H1 (cell line): ENCODE measurements around the gene ZNF346. TPM values are rescaled to one million over a fixed set of nuclear protein-coding genes. Genes with fewer than 3 reads are reported as not detected.

Experiments
- CTCF ChIA-PET: fragments of 300-600 bp; sonication (Branson Sonifier 250); formaldehyde crosslinking; loops from one replicate; lab custom pipeline; 2021; ENCODE audit not compliant: partially characterized antibody; lab: Charles Lee
- POLR2A ChIA-PET: fragments of 300-600 bp; sonication (Branson Sonifier 250); formaldehyde crosslinking; loops from one replicate; lab custom pipeline; 2021; ENCODE audit warnings: inconsistent platforms; ENCODE audit not compliant: partially characterized antibody; lab: Charles Lee
- DNase-seq, 2 experiments: peaks; one replicate each; pipeline versions ENCODE4 v3.0.0 to v3.0.0-alpha.2; 2010 to 2022; ENCODE audit warnings: low spot score in 2 of 2, low read depth in 1 of 2, mixed read lengths in 1 of 2
- FAIRE-seq: peaks from 2 replicates; lab custom pipeline; 2011; peaks lifted over from hg19 to GRCh38; lab: Jason Lieb, UNC
- H2AFZ ChIP-seq: 2 replicates; pipeline ENCODE4 v1.8.1; 2012; ENCODE audit warnings: low read length, inconsistent platforms
- H2AK5ac ChIP-seq: 2 replicates; pipeline ENCODE4 v1.6.1; 2013; ENCODE audit warnings: low read depth, low read length
- H2BK120ac ChIP-seq: replicated peaks from 2 replicates; pipeline ENCODE3; 2013; ENCODE audit warnings: low read depth, low read length, inconsistent platforms
- H2BK12ac ChIP-seq: 2 replicates; pipeline ENCODE4 v1.6.1; 2013; ENCODE audit warnings: low read depth, low read length
- H2BK15ac ChIP-seq: 2 replicates; pipeline ENCODE4 v1.6.1; 2013; ENCODE audit warnings: low read length
- H2BK20ac ChIP-seq: 2 replicates; pipeline ENCODE4 v1.6.1; 2013; ENCODE audit warnings: low read length
- H2BK5ac ChIP-seq: 2 replicates; pipeline ENCODE4 v1.6.1; 2013; ENCODE audit warnings: low read depth, low read length
- H3K14ac ChIP-seq: 2 replicates; pipeline ENCODE4 v1.6.1; 2013; ENCODE audit warnings: inconsistent platforms; ENCODE audit not compliant: insufficient read length
- H3K18ac ChIP-seq: 2 replicates; pipeline ENCODE4 v1.6.1; 2013; ENCODE audit warnings: low read length; ENCODE audit errors: extremely low read depth
- H3K23ac ChIP-seq: 2 replicates; pipeline ENCODE4 v1.6.1; 2013; ENCODE audit warnings: inconsistent platforms; ENCODE audit not compliant: insufficient read length
- H3K23me2 ChIP-seq: 2 replicates; pipeline ENCODE4 v1.6.1; 2013; ENCODE audit warnings: low read depth, low read length
- H3K27ac ChIP-seq: 2 replicates; pipeline ENCODE4 v1.6.1; 2011; ENCODE audit warnings: low read depth, low read length, inconsistent platforms
- H3K27me3 ChIP-seq, 4 experiments: replicated peaks in 1 of 4; 1 replicate in 1 of 4; 2 replicates in 3 of 4; pipeline versions ENCODE4 v1.6.1 to v1.8.1; 2011 to 2013; ENCODE audit warnings: low read length in 3 of 4, mild to moderate bottlenecking in 3 of 4, inconsistent platforms in 2 of 4, mixed read lengths in 2 of 4, moderate library complexity in 1 of 4; ENCODE audit not compliant: control insufficient read depth in 3 of 4, insufficient read depth in 3 of 4; ENCODE audit errors: extremely low read depth in 1 of 4
- H3K36me3 ChIP-seq, 4 experiments: 2 replicates each; pipeline versions ENCODE4 v1.6.1 to v1.8.1; 2011 to 2013; ENCODE audit warnings: mild to moderate bottlenecking in 4 of 4, low read length in 3 of 4, moderate library complexity in 2 of 4, control low read depth in 1 of 4, inconsistent platforms in 1 of 4; ENCODE audit not compliant: insufficient read depth in 4 of 4, control insufficient read depth in 2 of 4
- H3K4ac ChIP-seq: replicated peaks from 2 replicates; pipeline ENCODE3; 2013; ENCODE audit warnings: low read length, low read depth, mixed read lengths, inconsistent platforms; ENCODE audit not compliant: insufficient read length
- H3K4me1 ChIP-seq, 4 experiments: replicated peaks in 1 of 4; 1 replicate in 1 of 4; 2 replicates in 3 of 4; pipeline versions ENCODE4 v1.6.1 to v1.8.1; 2011 to 2013; ENCODE audit warnings: low read length in 3 of 4, inconsistent platforms in 2 of 4, mixed read lengths in 1 of 4; ENCODE audit not compliant: insufficient read depth in 4 of 4, control insufficient read depth in 3 of 4
- H3K4me2 ChIP-seq, 2 experiments: 2 replicates each; pipeline versions ENCODE4 v1.6.1 to v1.8.1; 2011 to 2013; ENCODE audit warnings: low read depth in 2 of 2, low read length in 2 of 2, control low read depth in 1 of 2, inconsistent platforms in 1 of 2, mild to moderate bottlenecking in 1 of 2; ENCODE audit not compliant: insufficient read depth in 1 of 2
- H3K4me3 ChIP-seq, 4 experiments: fragments of 200-600, 300-600 bp in 1 of 4; sonication (generic), shearing (Covaris generic), sonication (Bioruptor Twin) in 1 of 4; 2 replicates each; pipeline versions ENCODE4 v1.5.1 to v1.8.1; 2011 to 2016; ENCODE audit warnings: low read length in 4 of 4, low read depth in 3 of 4, control low read depth in 2 of 4, inconsistent platforms in 2 of 4, mild to moderate bottlenecking in 2 of 4, mixed read lengths in 1 of 4, moderate library complexity in 1 of 4; ENCODE audit not compliant: insufficient read depth in 2 of 4; ENCODE audit errors: extremely low read depth in 1 of 4
- H3K56ac ChIP-seq: replicated peaks from 2 replicates; pipeline ENCODE3; 2013; ENCODE audit warnings: low read depth, mild to moderate bottlenecking, mixed read lengths, low read length, inconsistent platforms; ENCODE audit not compliant: insufficient read length
- H3K79me1 ChIP-seq: 2 replicates; pipeline ENCODE4 v1.6.1; 2013; ENCODE audit warnings: low read depth, low read length, control low read depth
- H3K79me2 ChIP-seq, 2 experiments: 2 replicates each; pipeline versions ENCODE4 v1.6.1 to v1.8.1; 2012 to 2013; ENCODE audit warnings: low read length in 2 of 2, mild to moderate bottlenecking in 2 of 2, inconsistent platforms in 1 of 2; ENCODE audit not compliant: insufficient read depth in 2 of 2, control insufficient read depth in 1 of 2
- H3K9ac ChIP-seq, 4 experiments: replicated peaks in 1 of 4; 1 replicate in 1 of 4; 2 replicates in 3 of 4; pipeline versions ENCODE4 v1.6.1 to v1.8.1; 2011 to 2013; ENCODE audit warnings: low read depth in 3 of 4, low read length in 3 of 4, control low read depth in 2 of 4, mild to moderate bottlenecking in 2 of 4, moderate library complexity in 2 of 4, inconsistent platforms in 1 of 4; ENCODE audit errors: extremely low read depth in 1 of 4
- H3K9me3 ChIP-seq, 2 experiments: 2 replicates each; pipeline versions ENCODE4 v1.6.1 to v1.8.1; 2012 to 2013; ENCODE audit warnings: mild to moderate bottlenecking in 2 of 2, moderate library complexity in 2 of 2, control low read depth in 1 of 2, inconsistent platforms in 1 of 2, low read depth in 1 of 2, low read length in 1 of 2, mixed read lengths in 1 of 2; ENCODE audit not compliant: insufficient read depth in 2 of 2
- H4K20me1 ChIP-seq, 2 experiments: replicated peaks in 1 of 2; 2 replicates each; pipeline versions ENCODE3 to v1.8.1; 2011 to 2013; ENCODE audit warnings: inconsistent platforms in 2 of 2, low read length in 2 of 2, mild to moderate bottlenecking in 1 of 2; ENCODE audit not compliant: insufficient read depth in 2 of 2, control insufficient read depth in 1 of 2
- H4K5ac ChIP-seq: 2 replicates; pipeline ENCODE4 v1.6.1; 2013; ENCODE audit warnings: low read length, low read depth, mixed read lengths, inconsistent platforms; ENCODE audit not compliant: insufficient read length
- H4K8ac ChIP-seq: 2 replicates; pipeline ENCODE4 v1.8.0; 2013; ENCODE audit warnings: mild to moderate bottlenecking, moderate library complexity, low read length, inconsistent platforms; ENCODE audit not compliant: insufficient read depth; ENCODE audit errors: extremely low read depth
- H4K91ac ChIP-seq: replicated peaks from 2 replicates; pipeline ENCODE3; 2013; ENCODE audit warnings: low read length, mixed read lengths, inconsistent platforms; ENCODE audit not compliant: insufficient read length
- ATF2 ChIP-seq: IDR thresholded peaks from 2 replicates; pipeline ENCODE4 v1.6.1; 2012; ENCODE audit warnings: low read length, inconsistent platforms
- SIX5 ChIP-seq: IDR thresholded peaks from 2 replicates; pipeline ENCODE4 v1.6.1; 2011; ENCODE audit warnings: mild to moderate bottlenecking, low read depth, low read length
- WGBS, 2 experiments: shearing (Covaris generic) in 1 of 2; methylation state at CpG; one replicate each; pipeline versions ENCODE4 v1.1.6 to v1.1.7; 2013 to 2015; ENCODE audit warnings: low lambda C conversion rate in 2 of 2, mixed read lengths in 2 of 2, inconsistent platforms in 1 of 2, low coverage in 1 of 2, missing lambda C conversion rate in 1 of 2; ENCODE audit not compliant: insufficient replicate concordance in 2 of 2, insufficient coverage in 1 of 2, insufficient read length in 1 of 2; ENCODE audit errors: extremely low coverage in 1 of 2, missing lambda C conversion rate in 1 of 2; 5-methylcytosine and 5-hydroxymethylcytosine counted together
- polyA plus RNA-seq, 7 experiments: library from polyadenylated mRNA; depleted of rRNA in 3 of 7; stranded (reverse) in 5 of 7; unstranded in 2 of 7; fragments of >200 nt in 5 of 7; fragments of 200-250 nt in 2 of 7; gene quantifications; 1 replicate in 5 of 7; 2 replicates in 1 of 7; 4 replicates in 1 of 7; pipeline versions ENCODE4 v1.2.1 to v1.2.3, GENCODE V29; 2011 to 2013; ENCODE audit warnings: missing spikeins in 2 of 7, mixed read lengths in 2 of 7
- total RNA-seq: library from RNA; stranded (reverse); fragmentation: NEBNext Ultra II Directional; extraction: Animal tissue kit (Norgen Biotek cat#: 25700); gene quantifications from 2 replicates; pipeline ENCODE4 v1.2.1, GENCODE V29; 2021

Gene ZNF346
- total and polyA plus RNA-seq, 2 of the 8 experiments (the other 6 are each of a cell fraction or from before 2014, with no cell fraction given) = 19.9 to 20.8 TPM

GRCh38 chr5:177096162-177097015, 73.9 kb downstream of the ZNF346 start:
- H2BK120ac ChIP-seq = no peak overlapping the region
- peaks cover 17 to 27% (median 23%) of the 10 kb centered on the region in 4 experiments; a peak in 7 of 8 replicates for H3K36me3 ChIP-seq
- no peak overlapping the region for H4K5ac ChIP-seq
- DNase-seq (no peak), FAIRE-seq (no peak)
- H2BK12ac ChIP-seq = no peak overlapping the region
- H3K23ac ChIP-seq = no peak overlapping the region
- H3K4me2 ChIP-seq = no peak overlapping the region
- peaks cover 3% of the 10 kb centered on the region in 2 experiments for H4K20me1 ChIP-seq
- no peaks in the 10 kb centered on the region for H3K9me3 ChIP-seq
- no peak overlapping the region for H2AFZ ChIP-seq
- 94% methylated on average over 27 of the region's 29 CpGs; no CpG with 5 or more reads in 1 of the 2 experiments for WGBS, 2 experiments
- no peak overlapping the region for H4K8ac ChIP-seq
- no peak overlapping the region for H3K9ac ChIP-seq
- no peaks in the 10 kb centered on the region for H3K27me3 ChIP-seq
- H3K4me1 ChIP-seq = peaks cover 0 to 13% (median 9%) of the 10 kb centered on the region in 4 experiments; a peak in 5 of 7 replicates
- H2AK5ac ChIP-seq = no peak overlapping the region
- no peak overlapping the region for H2BK20ac ChIP-seq
- no peaks in the 10 kb centered on the region for H3K79me2 ChIP-seq
- no peak overlapping the region for H3K4ac ChIP-seq
- ChIA-PET POLR2A (interaction anchor here (0.9 to 4.1 kb wide), 4 partner anchors 8 to 442 kb away, joined by 3 to 23 read pairs (median 13); partner anchors contain the start of genes FGFR4 and NSD1), CTCF (interaction anchor here (1.0 to 9.4 kb wide), 4 partner anchors 9 to 24 kb away, joined by 3 to 100 read pairs (median 30); partner anchors contain the start of gene FGFR4)
- H3K27ac ChIP-seq = no peak overlapping the region; the same call in 1 of the 2 replicates
- H3K56ac ChIP-seq = no peak overlapping the region
- H2BK15ac ChIP-seq = no peak overlapping the region
- H2BK5ac ChIP-seq = no peak overlapping the region
- 0 out of 2 replicates have a peak, but pooled peaks cover 1% of the 10 kb centered on the region for H3K23me2 ChIP-seq
- no peak overlapping the region for H3K18ac ChIP-seq
- H3K4me3 ChIP-seq = no peak overlapping the region
- H3K79me1 ChIP-seq = 0 out of 2 replicates have a peak, but pooled peaks cover 2% of the 10 kb centered on the region
- no peak overlapping the region for H3K14ac ChIP-seq
- H4K91ac ChIP-seq = no peak overlapping the region
- no peak for TF ChIP-seq SIX5
- TF ChIP-seq ATF2 = no peak
